NOMO-1 (cell line): ENCODE data around the gene RITA1.
"Not testable (repeated sequence)": the region's sequence is repeated elsewhere in the genome, so short reads cannot be mapped to it uniquely, and the experiment has no call there.

Experiments
- DNase-seq, 2 experiments: peaks; one replicate each; lab custom pipeline; 2025; ENCODE audit not compliant: unreplicated experiment in 2 of 2; lab: John Stamatoyannopoulos, UW

RITA1 gene

DNA sequence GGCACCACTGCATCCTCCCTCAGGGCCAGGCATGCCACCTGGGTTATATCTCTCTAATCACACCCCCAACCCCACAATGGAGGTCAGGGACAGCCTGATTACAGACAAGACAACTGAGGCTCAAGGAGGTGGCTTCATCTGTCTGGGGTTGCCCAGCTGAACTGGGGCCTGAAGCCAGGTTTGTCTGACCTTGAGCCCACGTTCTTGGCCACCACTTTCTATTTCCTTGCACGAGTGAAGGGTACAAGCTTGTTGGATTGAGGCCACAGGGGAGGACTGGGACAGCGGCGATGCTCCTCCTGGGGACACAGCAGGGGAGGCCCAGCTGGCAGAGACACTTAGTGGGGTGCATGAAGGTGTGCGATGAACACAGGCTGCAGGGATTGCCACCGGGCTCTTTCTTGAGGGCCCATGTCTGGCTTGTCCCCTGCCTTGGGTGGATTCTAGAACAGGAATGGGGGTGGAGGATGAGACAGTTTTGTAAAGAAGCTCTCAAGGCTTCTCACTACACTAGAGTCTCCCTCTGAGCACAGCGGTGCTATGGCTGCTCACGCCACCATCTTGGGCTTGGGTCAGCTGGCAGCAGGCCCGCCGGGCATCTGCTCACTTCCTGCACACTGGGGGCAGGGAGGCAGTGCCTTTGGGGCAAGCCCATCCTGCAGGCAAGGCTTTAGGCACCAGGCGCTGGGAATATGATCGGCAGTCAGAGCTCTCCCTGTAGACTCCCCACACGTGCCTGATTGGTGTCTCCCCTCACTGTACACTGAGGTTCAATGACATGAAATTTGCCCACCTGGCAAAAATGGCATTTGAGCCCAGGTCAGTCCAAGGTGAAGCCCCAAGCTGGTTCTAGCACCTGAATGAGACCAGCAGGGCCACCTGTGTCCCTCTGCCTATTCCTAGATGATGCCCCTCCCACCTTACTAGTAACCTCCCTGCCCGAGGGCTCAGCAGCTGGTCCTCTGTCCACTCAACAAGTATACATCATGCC lies 16.0 kb downstream of the RITA1 start:
- no peak for DNase-seq

GRCh38 chr12:113202300-113203075 lies 17.0 kb downstream of the RITA1 start:
- DNase-seq = no peak

- DNase-seq = peak; percentile 27 to 43
These were observed 18.6 kb downstream of the RITA1 start for GRCh38 chr12:113203852-113204760.

DNA sequence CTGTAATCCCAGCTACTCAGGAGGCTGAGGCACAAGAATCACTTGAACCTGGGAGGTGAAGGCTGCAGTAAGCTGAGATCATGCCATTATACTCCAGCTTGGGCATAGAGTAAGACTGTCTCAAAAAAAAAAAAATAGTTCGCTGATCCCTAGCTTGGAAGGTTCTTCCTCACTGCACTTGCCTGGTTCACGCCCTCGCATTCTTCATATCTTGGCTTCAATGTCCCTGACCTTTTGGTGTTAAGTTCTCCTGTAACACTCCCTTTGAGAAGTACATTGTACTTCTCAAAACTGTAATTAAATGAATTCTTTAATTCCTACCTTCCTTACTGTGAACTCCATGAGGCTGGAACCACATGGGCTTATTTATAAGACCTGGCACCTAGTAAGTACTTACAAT lies 19.3 kb downstream of the RITA1 start:
- DNase-seq = no peak

- not testable (repeated sequence) for DNase-seq
These were observed 21.3 kb downstream of the RITA1 start for GRCh38 chr12:113206802-113207201.

GRCh38 chr12:113207613-113208040 lies 22.1 kb downstream of the RITA1 start:
- peak; percentile 12 to 36 for DNase-seq

DNA sequence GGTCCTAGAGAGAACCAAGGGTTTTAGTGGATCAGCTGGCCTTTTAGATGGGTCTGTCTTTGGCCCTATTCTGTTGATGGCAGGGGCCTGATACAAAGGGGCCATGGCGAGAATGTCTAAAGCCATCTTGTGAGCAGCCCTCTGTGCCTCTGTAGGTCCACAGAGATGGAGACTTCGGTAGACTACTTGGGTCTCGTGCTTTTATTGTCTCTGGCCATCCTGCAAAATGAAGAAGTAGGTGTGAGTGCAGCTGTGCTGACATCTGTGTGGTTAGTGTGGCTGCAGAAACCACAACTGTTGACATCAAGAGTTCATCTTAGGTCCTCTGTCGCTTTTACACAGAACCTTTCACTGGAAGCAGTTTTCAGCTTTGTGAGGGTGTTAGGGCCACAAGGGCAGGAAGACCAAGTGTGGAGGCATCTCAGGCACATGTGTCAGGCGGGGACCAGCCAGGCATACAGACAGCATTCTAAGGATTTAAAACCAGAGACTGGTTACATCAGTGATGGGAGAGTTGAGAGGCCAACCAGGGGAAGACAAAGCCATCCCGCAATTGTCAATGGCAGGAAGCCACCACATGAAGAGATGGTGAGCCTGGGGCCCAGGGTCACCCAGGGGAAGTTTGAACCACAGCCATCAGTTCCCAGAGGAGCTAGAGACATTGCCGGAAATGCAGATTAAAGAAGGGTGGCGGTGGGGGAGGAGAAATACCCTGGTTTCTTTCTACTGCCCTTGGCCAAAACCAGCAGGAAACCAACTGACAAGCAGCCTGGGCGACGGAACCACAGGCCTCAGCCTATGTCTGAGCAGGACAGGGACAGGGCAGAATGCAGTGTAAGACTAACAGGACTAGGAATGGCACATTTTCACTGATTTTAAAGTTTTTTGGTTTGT lies 22.8 kb downstream of the RITA1 start:
- peak; percentile 96 to 98 for DNase-seq

- no peak for DNase-seq
These were observed 25.6 kb downstream of the RITA1 start for GRCh38 chr12:113211160-113211559.

GRCh38 chr12:113214895-113215400 lies 29.4 kb downstream of the RITA1 start:
- DNase-seq = peak; percentile 83 to 97

GRCh38 chr12:113216027-113216426 lies 30.5 kb downstream of the RITA1 start:
- no peak for DNase-seq

DNA sequence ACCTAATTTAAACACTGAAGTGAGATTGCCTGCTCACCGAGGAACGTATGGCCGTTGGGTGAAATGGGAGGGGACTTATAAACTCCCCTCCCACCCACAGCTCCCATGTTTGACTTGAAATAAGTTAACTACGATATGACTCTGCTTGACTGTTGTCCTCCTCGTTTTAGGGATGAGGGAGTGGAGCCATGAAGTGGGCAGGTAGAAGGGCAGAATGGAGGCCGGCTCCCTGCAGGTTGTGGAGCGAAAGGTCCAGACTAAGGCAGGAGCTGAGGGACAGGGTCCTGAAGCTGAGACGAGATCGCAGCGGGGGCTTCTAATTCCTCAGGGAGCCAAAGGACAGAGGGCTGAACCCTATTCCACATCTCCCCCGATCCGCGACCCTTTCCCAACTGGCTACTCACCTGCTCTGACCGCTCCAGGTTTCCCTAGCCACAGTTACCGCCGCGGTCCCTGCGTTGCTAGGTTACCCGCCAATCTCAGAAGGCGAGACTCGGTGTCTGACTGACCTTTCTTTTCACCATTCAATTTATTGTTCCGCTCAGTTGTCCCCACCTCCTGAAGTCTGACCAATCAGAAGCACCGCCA lies 35.2 kb downstream of the RITA1 start:
- DNase-seq = peak; percentile 7 to 20

DNA sequence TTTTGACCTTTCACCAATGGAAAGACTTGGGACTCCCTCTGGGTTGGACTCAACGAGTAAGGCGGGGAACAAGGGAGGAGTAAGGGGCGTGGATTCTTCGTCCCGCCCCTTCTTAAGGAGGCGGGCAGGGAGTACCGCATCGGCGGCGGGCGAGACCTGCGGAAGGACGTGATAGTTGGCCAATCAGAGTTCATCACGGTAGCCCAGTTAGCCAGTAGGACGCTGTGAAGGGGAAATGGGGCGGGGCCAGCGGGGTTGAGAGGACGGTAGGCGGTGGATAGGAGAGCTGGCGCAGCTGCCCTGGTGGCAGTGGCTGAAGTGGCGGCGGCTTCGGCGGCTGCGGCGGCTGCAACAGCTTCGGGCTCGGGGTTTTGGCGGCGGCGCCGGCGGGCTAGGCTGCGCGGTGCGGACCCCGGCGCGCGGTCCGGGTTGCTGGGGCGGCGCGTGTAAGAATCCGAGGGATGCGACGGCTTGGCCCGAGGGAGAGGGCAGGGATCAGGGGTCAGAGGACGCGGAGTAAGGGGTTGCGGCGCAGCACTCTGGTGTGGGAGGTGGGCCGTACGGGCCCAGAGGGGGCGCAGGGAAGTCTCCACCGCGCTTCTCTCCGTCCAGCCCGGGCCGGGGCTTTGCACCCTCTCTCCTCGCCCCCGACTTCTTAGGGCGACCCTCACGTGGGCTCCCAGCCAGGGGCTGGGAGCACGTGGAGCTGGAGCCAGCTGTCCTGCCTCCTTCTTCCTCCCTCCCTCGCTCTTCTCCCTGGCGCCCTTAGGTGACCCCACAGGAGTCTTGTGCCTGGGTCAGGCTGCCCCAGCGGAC lies 35.9 kb downstream of the RITA1 start, which contains the start of gene TPCN1:
Gene TPCN1 (plus strand): TSS at position 284 of the 816 bp plus-strand sequence. CDS start 5,389 bp downstream, outside the sequence.
- peak; percentile 99 for DNase-seq

DNA sequence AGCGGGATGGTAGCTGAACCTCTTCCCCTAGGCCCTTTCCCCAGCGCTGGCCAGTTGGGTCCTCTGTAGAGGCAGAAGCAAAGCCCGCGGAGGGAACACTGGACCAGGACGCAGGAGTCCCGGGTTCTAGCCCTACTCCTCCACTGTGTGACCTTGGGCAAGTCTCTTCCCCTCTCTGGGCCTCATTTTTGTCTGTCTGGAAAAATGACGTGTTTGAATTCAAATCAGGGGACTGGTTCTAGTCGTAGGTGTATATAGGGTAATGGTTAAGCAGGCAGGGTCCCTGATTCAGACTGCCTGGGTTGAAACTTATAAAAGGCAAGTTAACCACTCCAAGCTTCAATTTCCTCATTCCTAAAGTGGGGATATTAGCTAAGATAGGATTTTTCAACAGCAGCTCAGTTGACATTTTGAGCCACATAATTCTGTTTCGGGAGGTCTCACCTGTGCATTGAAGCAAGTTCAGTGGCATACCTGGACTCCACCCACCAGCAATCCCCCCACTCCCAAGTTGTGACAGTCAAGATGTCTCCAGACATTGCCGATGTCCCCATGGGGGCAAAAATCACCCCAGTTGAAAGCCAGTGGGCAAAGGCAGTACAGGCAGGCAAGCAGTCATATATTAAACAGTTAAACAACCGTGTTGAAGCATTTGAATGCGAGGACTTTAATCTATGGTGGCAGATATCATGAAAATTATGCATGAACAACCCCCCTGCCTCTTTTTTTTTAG lies 36.6 kb downstream of the RITA1 start:
- peak; percentile 32 for DNase-seq

DNA sequence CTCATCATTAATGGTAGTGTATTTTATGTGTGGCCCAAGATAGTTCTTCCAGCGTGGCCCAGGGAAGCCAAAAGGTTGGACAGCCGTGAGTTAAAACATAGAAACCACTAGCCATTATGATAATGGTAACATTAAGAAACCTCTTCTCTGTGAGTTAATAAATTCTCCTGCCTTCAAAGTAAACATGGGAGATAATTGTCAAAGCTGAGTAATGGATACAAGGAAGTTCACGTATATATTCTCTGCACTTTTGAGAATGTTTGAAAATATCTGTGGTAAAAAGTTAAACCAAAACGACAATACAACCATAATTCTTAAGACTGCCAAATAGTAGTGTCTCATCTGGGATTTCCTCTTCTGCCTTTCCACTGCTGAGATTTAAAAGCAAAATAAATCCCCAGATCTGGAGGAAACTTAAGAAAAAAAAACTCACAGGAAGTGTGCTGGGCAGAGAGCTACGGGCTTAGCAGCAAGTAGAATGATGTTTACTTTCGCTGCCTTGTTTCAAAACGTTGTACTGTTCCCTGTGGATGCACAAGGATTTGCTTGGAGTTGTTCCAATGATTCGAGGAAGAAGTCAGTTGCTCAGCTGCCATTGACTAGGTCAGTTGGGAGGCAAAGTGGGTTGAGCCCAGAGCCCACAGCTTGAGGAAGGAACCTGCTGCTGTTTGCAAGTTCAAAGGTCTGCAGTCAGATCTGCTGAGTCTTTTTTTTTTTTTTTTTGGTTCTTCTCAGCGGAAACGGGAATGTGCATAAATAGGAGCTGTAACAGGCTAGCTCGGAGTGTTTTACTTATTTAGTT lies 37.4 kb downstream of the RITA1 start:
- DNase-seq = peak in 1 of 2 experiments; percentile 42

GRCh38 chr12:113224955-113225354 lies 39.4 kb downstream of the RITA1 start:
- DNase-seq = no peak
